Non-pigmented ciliary epithelial cell (primary cell): ENCODE results near the gene ASL.
"Not testable (repeated sequence)": the region's sequence is repeated elsewhere in the genome, so short reads cannot be mapped to it uniquely, and the experiment has no call there.

ENCODE experiments used
- DNase-seq: peaks from one replicate; pipeline ENCODE4 v3.0.0-alpha.2; 2010; ENCODE audit warnings: low read depth

Gene ASL

DNA sequence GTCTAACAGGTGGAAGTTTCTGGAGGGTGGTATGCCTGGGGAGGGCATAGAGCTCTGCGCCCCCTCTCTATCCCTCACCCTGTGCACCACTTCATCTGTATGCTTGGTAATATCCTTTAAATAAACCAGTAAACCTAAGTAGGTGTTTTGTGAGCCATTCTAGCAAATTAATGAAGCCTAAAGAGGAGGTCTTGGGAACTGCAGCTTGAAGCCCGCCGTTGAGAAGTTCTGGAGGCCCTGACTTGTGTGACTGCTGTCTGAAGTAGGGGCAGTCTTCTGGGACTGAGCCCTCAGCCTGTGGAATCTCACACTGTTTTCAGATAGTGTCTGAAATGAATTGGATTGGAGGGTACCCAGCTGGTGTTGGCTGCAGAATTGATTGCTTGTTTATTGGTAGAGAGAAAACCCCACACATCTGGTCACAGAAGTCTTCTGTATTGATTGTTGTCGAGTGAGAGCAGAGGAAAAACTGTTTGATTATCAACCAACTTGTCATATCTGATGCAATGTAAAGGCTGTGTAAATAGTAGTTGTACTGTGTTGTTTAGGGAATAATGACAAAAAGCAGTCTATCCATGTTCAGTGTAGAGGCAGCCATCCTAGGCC lies 43.7 kb downstream of the ASL start:
- no peak for DNase-seq

DNA sequence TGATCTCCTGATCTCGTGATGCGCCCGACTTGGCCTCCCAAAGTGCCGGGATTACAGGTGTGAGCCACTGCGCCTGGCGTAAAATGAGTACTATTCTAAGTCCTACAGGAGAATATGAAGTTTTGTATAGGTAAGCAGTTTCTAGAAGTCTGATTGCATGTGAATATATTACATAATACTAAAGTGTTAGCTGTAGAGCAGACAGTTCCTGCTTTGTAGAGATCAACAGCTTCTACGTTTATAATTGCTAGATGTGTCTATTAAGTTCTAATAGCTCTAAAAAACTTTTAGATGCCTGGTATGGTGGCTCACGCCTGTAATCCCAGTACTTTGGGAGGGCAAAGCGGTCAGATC lies 47.5 kb downstream of the ASL start:
- no peak for DNase-seq

DNA sequence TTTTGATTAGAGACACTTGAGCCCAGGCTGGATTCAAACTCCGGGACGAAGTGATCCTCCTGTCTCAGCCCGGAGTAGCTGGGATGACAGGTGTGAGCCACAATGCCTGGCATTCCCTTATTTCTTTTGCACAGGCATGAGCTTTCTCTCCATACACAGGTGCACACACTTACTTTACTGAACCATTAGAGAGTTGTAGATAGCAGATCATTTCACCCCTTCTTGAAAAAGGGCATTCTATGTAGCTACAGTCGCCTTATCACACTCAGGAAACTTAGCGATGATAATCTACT lies 48.9 kb downstream of the ASL start:
- DNase-seq = not testable (repeated sequence)

DNA sequence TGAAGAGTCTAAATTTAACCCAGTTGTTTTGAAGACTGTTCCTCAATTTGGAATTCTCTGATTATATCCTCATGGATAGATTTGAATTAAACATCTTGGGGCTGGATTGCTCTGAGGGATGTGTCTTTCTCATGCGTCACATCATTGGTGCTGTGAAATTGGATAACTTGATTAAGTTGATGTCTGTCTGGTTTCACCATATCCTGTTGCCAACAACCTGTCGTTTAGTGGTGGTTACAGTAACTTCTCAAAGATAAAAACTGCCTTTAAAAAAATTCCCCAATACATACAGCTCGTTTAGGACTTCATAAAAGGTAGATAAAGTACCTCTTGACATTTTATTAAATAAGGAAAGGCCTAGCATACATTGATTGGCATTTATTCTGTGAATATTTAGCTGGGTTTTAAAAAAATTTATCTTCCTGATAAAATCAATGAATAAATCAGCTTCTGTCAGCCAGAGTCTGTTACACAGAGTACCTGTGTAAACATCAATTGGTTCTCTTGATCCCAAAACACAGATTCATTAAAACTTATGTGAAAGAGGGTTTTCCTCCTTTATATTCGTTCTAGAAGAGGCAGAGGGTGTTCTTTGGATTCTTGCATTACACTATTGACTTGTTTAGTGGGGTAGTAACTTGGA lies 49.6 kb downstream of the ASL start:
- DNase-seq = no peak

DNA sequence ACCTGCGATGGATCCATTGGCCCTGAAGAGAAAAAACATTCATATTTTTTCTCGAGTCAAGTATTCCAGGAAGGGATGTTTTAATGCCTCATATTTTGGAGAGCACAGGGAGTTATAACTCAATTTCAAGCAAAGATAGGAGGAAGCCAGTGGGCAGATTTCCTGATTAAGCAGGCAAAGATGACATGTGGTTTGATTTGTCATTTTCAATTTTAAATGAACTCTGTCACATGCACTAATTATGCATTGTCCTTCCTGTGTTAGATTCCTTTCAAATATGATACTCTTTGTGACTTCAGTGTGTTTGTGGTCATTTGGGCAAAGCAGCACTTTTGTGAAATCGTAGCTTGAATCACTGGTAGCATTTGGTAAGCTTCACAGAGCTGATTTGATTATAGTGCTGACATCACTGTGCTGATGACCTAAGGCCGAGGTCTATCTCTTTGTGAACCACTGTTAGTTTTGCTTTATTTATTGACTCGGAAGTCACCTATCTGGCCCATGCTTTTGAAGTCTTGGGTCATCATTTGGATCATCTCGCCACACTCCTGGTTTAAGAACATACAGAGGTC lies 50.2 kb downstream of the ASL start:
- DNase-seq = not testable (repeated sequence)

DNA sequence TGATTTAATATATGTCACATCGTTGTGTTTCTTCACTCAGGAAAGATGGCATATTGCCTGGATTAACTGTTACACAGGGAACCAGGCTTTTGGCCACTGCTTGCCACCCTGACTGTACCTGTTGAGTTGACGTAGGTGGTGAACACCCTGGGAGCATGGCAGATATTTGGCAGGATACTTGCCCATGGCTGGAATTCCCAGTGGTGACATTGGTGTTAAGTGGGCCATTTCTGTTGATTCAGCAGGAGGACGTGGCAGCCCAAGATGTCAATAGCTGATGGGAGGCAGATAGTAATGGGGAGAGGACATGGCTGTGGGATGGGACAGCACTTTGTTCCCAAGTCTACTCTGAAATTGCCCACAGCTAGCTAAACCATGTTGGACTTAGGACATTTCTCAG lies 51.6 kb downstream of the ASL start:
- DNase-seq = not testable (repeated sequence)

DNA sequence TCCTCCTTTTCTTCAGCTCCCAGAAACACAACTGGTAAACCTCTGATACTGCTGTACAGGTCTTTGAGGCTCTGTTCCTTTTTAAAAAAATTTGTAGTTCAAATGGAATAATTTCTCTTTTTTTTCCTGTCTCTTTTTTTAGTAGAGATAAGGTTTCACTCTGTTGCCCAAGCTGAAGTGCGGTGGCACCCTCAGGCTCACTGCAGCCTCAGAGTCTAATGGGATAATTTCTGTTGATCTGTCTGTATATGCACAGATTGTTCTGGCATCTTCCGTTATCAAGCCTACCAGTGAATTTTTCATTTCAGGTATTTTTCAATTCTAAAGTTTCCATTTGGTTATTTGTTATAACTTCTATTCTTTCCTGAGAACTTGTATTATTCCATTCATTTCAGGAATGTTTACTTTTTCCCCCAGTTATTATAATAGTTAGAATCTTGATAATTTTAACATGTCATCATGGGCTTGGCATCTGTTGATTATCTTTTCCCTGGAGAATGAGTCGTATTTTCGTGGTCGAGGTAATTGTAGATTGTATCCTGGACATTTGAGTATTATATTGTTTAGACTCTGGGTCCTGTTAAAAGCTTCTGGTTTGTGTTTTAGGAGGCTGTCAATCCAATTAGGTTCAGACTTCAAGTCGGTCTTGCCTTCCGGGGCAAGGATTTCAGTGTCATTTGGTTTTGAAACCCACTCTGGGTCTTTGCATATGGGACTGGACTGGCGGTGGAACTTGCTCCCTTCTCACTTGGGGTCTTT lies 63.6 kb downstream of the ASL start:
- no peak for DNase-seq

DNA sequence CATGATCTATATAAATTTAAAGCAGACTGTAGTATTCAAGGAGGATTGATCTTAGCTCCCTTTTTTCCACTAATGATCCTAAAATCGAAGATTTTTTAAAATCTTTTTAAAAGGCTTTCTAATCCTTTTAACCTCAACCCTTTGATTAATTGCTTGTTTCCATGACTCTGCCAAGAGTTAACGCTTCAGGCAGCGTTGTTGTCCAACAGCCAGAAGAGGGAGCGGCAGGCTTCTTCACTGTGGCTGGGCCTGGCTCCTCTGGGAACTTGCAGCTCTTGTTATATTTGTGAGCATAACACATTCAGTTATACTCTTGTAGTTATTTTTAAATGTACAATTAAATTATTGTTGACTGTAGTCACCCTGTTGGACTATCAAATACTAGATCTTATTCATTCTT lies 65.3 kb downstream of the ASL start:
- no peak for DNase-seq

DNA sequence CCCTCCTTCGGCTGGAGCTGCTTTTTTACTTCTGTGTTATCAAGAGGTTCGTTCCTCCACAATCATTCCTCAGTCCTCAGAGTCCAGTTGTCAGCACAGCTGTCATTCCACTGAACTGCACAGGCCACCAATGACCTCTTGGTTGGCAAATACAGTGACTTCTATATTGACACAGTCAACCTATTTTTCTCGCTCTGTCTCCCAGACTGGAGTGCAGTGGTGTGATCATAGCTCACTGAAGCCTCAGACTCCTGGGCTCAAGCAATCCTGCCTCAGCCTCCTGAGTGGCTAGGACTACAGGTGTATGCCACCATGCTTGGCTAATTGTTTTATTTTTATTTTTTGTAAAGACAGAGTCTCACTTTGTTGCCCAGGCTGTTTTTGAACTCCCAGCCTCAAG lies 66.7 kb downstream of the ASL start:
- no peak for DNase-seq

DNA sequence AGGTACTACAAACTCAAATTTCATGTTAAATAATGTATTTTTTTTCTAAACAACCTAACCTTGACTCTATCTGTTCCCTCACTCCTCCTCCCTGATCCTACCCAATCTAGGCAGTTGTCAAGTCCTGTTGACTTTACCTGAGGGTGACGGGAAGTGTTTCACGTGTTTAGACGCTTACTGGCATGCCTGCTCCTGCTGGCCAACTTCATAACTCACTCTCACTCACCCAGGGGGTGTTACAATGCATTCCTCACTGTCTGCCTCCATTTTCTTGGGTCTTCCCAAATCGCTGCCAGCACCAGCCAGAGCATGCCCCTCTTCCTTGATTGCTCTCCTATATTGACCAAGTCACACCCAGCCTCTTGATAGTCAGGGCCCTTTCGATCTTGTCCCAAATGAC lies 67.4 kb downstream of the ASL start:
- no peak for DNase-seq
